HG03108 (cell line): Measurements from ENCODE around the gene TMED6.
A peak's percentile ranks its signal among the peaks of the same experiment; 100 is the strongest.

Source experiments
- ATAC-seq: cut with Tn5 transposase; IDR thresholded peaks from one replicate; pipeline ENCODE4 v1.9.1; 2021; ENCODE audit warnings: moderate library complexity; ENCODE audit not compliant: unreplicated experiment

TMED6 gene

GRCh38 chr16:69351309-69352027, at the start of gene TMED6:
TSS of gene TMED6 (minus strand) at chr16:69351786. CDS start at chr16:69351753, 33 bp downstream.
- ATAC-seq, result no peak

DNA sequence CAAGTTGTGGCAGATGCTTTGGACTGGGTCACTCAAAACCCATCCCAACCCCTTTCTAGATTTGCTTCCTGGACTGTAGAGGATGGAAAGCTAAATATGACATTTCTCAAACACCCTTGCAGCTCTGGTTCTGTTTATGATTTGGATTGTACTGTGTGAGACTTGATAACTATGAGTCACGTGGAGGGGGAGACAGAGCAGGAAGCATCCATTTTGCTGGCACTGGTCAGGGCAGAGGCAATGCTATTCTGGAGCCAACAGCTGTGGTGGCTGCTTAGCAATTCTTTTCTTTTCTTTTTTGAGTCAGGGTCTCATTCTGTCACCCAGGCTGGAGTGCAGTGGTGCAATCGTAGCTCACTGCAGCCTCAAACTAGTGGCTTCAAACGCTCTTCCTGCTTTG, 47.8 kb upstream of the TMED6 start:
- no peak for ATAC-seq

DNA sequence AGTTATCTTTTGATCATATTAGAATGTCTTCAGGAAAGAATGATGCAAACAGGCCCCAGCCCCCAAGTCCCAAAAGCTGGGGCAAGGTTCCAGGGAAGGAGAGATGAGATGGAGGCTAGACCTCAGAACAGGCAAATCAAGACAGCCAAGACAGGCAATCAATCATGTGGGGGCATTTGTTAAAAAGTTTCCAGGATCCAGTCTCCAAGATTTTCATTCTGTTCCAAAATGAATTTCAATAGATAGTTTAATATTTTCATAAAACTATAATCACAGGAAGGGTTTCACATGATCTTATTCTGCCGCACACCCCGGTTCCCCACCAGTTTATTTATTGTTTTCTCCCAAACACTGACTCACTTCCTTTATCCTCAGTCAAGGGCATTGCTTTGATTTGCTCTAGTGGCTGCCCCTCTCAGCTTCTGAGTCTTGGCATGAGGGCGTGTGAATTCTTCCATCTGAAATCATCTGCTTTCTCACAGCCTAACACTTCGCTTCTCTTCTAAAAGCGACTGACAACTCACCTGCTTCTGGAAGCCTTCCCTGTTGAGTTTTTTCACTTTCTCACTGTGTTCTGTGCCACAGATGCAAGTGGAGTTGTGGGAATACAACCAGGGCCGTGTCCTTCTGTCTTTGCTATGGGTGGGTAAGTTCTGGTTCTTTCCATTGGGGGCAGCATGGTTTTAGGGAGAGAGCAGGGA, 46.4 kb upstream of the TMED6 start:
- no peak for ATAC-seq

- peak; percentile 53 for ATAC-seq
These were observed 44.8 kb upstream of the TMED6 start for GRCh38 chr16:69396187-69397061.

- no peak for ATAC-seq
These were observed 44.2 kb upstream of the TMED6 start for GRCh38 chr16:69395859-69396186.

- no peak for ATAC-seq
These were observed 42.6 kb upstream of the TMED6 start for GRCh38 chr16:69393898-69394849.

DNA sequence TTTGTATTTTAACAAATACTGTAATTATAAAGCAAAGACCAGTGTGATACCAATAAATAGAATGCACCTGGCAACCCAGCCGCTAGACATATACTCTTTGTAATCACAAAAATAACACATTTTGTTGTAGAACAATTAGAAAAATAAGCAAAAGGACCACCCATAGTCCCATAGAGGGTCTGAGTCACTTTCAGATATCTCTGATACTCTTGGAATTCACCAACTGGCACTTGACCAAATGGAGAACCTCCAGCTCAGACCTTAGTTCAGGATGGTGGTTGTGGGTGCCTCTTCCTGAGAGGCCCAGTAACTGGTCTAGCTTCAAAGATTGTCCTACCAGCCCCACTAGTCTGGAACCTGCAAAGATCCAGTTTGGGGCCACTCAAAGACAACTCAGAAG, 35.0 kb upstream of the TMED6 start:
- no peak for ATAC-seq

DNA sequence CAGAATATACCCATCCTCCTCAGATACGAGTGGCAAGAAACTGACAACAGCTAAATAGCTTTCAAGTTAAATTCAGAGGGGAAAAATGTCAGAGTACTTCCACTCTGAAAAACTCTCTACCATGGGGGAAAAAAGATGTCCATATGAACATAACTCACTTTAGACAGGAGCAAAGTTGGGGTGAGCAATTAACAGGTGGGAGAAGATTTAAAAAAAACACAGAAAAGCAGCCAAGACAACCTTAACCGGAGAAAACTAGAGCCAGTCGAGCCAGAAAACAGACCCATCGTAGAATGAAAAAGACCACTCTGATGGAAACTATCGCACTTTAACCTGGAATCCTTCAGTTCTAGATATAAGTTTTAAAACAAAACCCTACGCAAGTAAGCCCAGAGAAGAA, 33.4 kb upstream of the TMED6 start:
- no peak for ATAC-seq

- ATAC-seq, result no peak
These were observed 30.8 kb upstream of the TMED6 start for GRCh38 chr16:69382421-69382820.

DNA sequence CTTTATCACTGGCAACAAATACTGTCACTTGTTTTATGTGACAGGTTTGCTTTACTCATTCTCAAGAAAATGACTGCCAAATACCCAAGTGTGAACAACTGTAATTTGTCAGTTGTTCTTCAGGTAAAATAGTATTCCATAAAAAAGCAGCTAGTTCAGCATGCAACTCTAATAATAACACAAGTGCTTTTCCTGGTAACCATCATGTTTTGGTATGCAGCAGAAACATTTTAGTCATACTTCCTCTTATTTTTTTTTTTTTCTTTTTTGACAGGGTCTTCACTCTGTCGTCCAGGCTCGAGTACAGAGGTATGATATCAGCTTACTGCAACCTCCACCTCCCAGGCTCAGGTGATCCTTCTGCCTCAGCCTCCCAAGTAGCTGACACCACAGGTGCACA, 29.6 kb upstream of the TMED6 start:
- ATAC-seq, result no peak

DNA sequence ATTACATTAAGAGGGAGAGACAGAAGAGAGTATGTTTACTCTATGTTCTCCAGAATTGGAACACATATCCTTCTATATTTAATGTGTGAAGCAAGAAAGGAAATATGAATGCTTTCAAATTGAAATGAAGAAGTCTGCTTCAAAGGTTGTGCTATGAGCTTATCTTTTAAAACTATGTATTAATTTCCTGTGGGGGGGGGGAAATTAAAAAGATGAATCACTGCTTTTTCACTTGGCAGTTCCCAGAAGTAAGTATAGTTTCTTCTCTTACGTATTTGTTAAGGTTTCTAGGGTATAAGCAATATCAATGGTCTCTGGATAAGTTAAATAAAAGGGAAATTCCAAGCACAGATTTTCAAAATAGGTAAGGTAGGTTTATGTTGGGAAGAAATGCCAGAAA, 27.2 kb upstream of the TMED6 start:
- ATAC-seq, result no peak

DNA sequence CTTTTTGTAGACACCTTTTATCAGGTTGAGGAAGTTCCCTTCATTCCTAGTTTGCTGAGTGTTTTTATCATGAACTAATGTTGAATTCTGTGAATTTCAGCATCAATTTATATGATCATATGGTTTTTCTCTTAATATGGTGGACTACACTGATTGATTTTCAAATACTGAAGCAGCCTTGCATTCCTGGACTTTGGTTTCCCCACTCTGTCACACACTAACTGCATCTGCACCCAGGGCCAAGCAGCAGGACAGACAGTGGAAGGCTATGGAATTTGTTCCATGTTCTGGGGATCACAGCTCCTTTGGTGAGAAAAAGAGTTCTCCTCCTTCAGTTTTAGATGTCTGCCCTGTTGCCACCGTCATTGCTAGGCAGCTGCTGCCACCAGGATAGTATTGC, 26.4 kb upstream of the TMED6 start:
- ATAC-seq, result no peak

GRCh38 chr16:69376393-69377059, 24.9 kb upstream of the TMED6 start:
- no peak for ATAC-seq

DNA sequence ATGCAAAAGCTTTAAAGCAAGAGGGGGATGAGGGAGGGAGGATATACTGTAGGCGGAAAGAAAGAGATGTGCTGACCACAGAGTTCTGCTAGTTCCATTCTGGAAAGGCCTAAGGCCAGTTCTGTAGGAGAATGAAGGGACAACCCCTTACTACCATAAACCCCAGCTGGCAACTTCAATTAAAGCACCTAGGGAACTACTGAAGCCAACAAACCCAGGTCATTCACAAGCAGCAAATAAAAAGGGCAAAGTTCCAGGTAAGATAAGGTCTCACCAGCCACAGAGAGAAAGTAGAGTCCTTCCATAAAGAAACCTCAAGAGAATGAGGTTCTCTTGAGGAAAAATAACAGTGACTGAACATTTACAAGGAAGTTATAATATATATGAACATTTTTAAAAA, 21.4 kb upstream of the TMED6 start:
- no peak for ATAC-seq

- no peak for ATAC-seq
These were observed 20.0 kb upstream of the TMED6 start for GRCh38 chr16:69371564-69371963.

GRCh38 chr16:69368866-69369265, 17.3 kb upstream of the TMED6 start:
- no peak for ATAC-seq

DNA sequence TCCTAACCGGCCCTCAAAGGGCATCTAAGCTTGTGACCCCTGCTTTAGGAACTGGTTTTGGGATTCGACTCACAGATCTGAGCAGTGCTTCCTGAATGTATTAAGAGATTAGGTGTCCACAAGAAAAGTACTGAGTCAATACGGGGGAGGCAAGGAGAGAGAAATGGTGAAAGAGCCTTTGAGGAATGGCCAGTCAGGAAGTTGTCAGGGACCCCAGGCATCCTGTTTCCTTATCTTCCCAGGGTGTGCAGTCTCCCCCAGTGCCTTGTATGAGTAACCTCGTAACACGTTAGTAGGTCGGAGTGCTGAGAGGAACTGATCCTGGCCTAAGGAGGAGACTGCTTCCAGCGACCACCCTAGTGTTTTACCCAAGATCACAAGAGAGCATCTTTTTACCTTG, 16.4 kb upstream of the TMED6 start:
- ATAC-seq, result no peak

DNA sequence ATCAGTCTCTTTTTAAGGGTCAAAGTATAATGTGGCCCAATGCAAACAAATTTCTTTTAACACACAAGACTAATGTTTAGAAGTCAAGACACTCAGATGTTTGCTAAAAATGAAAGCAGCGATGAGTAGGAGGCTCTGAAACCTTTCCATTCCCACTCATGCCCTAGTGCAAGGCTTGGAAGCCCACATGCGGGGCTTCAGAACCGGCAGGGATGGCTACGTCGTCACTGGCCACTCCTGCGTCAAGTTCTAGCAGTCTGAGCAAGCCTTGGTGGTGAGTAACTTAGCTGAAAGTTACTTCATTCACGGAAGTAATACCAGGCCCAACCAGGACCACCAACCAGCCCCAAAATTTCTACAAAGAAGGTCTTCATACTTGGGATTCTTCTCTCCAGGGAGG, 14.8 kb upstream of the TMED6 start:
- no peak for ATAC-seq

DNA sequence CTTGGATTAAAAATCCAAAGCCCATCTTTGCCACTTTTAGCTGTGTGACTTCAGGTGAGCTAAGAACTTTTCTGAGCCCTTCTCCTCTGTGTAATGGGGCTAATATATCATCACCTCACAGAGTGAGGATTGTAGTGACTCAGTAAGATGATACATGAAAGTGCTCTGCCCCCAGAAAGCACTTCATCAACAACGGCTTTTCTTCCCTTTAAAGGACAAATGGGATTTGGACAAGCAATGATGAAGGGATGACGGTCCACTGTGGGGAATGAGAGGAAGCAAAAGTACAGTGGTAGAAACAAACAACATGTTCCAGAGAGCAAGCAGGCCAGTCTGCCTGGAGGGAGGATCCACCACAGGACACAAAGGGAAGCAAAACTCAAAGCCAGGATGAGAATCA, 14.3 kb upstream of the TMED6 start:
- no peak for ATAC-seq

DNA sequence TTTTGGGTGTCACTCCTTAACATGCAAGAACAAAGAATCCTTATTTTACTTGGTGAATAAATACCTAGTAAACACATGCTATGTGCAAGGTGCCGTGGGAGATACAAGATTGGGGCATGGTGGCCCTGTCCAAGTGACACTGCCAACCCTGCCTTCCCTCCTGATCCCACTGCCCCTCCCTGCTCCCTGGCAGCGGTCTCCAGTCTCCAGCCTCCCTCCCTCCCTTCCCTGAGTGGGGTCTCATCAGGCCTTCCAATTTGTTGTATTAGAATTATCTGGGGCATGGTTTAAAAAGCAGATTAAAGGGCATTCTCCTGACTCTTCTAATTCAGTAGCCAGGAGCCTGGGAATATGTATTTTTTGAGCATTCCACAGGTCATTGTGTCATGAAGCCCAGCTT, 12.5 kb upstream of the TMED6 start:
- no peak for ATAC-seq
